Measurements from ENCODE around the gene CDC25C.

The CDC25C gene

GRCh38 chr5:138331449-138332368, at the start of gene CDC25C:
TSS of gene CDC25C (minus strand) at chr5:138331804. CDS start at chr5:138331180, 624 bp downstream.
- DNase-seq (ENCODE audit: low spot score): peak; percentile 100

GRCh38 chr5:138372653-138373052, 41.0 kb upstream of the CDC25C start:
- no peak for DNase-seq (ENCODE audit: low spot score)

DNA sequence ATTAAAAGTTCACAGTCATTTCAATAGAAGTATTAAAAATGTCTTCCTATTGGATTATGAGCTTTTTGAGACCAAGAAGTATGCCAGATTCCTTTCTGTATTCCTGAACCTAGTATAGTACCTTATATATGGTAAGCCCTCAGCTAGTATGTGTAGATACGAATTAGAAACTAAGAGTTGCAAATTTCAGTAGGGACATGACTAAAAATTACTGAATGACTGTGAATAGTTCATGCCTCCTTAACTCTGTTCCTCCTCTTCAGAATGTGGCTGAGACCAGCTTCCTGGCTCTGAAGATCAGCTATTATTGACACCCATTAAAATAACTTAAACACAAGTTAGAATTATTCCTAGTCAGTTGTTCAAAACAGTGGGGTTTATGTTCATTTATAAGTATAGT, 40.6 kb upstream of the CDC25C start:
- no peak for DNase-seq (ENCODE audit: low spot score)

DNA sequence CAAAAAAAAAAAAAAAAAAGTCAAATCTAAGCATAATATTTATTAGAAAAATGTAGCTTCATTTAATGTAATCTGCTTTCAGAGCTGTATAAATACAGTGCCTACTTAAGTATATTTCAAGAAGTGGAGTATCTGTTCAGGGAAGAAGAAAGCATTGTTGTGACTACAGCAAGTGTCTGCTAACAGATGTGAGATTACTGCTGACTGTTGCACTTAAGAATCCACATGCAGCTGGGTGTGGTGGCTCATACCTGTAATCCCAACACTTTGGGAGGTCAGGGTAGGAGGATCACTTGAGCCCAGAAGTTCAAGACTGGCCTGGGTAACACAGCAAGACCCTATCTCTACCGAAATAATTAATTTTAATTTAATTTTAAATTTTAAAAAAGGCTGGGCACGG, 39.9 kb upstream of the CDC25C start:
- no peak for DNase-seq (ENCODE audit: low spot score)

GRCh38 chr5:138370537-138370936, 38.9 kb upstream of the CDC25C start:
- no peak for DNase-seq (ENCODE audit: low spot score)

DNA sequence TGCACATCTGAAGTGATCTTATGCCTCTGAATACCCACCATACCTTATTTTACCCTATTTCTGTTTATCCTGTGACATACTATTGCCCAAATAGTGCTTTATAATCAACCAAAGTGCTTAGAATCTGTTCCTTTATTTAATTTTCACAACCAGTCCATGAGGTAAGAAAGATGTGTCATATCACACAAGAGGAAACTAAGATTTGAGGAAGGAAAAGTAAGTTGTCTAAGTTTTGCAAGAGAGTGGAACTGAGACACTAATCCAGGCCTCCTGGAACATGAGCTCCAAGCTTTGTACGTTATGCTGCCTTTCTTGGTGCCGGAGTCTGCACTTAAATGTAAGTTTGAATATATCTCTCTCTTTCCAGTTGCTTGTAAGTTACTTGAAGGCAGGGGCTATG, 38.1 kb upstream of the CDC25C start:
- DNase-seq (ENCODE audit: low spot score): peak; percentile 34

DNA sequence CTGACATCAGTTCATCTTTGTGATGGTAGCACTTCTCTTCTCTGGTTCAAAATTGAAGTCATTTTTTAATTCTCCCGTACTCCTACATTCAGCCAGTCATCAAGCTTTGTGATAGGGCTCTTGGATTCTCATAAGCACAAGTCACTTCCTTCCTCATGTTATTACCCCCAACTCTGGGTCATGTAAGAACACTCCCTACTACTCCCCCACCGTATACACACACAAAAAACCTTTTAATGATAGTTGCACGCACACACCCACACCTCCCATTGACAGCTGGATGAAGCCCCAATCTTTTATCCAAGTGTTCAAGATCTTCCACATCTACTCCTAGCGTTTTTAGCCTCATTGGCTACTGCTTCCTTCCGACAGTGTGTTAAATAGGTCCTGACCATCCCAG, 37.7 kb upstream of the CDC25C start:
- no peak for DNase-seq (ENCODE audit: low spot score)

DNA sequence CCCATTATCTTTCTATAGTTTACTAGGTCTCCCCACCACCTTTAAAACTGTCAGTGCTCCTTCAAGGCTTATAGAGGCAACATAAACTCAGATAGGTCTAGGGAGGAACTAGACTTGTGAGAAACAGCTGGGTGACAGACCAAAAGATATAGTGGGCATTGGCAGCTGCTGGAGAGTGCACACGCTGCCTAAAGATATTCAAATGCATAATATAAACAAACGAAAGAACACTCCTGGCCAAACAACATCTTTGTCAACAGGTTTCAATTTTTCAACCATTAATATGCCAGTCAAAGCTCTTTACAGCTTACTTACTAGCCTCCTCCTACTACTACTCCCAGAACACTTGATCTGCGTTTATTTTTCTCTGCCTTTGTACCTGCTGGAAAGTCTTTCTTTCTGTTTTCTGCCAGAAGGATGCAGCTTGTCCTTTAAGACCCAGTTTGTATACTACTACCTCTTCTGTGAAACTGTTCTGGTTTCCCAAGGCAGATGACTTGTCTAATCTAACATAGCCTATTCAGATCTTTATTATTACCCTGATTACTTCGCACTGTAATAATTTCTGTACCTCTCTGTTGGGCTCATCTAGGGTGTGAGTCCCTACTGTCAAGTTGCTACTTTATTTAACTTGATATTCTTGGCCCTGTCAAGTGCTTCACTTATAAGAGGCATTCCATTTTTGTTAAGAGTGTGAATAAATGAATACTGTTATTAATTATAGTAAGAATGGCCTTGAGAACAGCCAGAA, 35.2 kb upstream of the CDC25C start:
- DNase-seq (ENCODE audit: low spot score): no peak

DNA sequence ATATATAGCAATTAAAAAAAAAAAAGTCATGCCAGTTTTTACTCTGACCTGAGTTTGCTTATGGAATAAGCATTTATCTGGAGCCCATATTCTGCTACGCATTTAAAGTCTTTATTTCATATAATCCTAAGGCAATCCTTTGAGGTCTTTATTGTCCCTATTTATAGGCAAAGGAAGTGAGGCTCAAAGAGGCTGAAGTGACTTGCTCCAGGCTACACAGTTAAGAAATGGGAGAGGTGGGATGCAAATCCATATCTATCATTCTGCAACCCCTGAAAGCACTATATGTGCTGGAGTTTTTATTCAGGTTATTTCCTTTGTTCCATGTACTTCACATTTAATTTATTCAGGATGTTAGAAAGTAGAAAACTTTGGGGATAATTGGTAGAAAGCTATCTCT, 33.0 kb upstream of the CDC25C start:
- DNase-seq (ENCODE audit: low spot score): no peak

DNA sequence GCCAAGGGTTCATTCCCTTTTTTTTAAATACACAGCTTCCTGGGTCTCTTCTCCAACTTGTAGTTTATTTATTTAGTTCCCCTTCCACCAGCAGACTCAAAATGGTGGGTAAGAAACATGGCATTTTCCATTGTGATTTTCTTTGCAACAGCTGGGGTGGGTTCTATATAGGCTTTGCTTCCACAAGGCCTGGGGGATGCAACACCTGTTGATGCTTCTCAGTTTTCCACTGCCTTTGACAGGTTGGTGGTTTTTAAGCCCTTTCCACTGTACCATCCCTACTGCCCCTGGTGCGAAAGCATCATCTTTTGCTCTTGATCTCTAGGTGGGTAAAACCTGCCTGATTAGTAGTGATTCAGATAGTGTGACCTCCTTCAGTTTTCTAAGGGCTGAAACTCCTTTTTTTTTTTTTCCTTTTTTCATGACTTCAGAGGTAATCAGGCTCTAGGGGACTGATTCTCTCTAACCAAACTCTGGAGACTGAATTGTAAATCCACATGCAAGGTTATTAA, 29.4 kb upstream of the CDC25C start:
- no peak for DNase-seq (ENCODE audit: low spot score)

- no peak for DNase-seq (ENCODE audit: low spot score)
Measured at GRCh38 chr5:138359621-138360020, 28.0 kb upstream of the CDC25C start.

DNA sequence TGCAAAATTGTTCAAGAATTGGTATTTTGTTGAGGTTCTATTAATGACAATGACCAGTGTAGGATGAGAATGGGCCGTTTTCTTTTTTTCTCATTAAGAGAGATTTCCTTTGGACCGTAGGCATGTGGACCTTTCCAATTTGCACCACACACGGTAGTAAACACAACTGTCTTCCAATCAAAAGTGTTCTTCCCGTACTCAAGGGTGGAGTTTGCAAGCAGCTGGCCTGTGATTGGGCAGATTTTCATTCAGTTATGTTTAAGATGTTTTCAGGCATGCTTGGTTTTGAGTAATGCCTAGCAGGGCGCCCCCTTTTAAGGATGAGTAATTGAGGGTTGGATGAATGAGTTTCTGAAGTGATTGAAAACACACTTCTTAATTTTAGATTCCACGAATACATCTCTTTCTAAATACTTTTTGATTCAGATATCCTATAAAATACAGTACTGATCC, 23.3 kb upstream of the CDC25C start:
- peak; percentile 71 for DNase-seq (ENCODE audit: low spot score)

DNA sequence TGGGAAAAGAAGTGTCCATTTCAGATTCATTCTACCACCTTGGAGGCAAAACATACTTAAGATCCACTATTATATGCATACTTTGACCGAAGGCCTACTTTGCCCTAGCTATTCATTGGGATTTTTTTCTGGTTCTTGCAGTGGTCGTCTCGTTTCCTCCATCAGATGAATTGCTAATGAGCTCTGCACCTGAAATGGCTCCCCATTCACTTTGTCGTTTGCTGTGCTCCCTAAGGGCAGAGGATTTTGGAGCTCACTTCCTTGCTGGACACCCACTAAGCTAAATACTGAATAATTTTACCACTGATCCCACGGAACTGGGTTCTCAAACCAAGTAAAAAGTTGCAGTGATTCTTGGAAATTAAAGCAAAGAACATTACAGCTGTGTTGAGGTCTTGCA, 22.8 kb upstream of the CDC25C start:
- no peak for DNase-seq (ENCODE audit: low spot score)

- no peak for DNase-seq (ENCODE audit: low spot score)
Measured at GRCh38 chr5:138353560-138354080, 22.0 kb upstream of the CDC25C start.

- peak; percentile 62 for DNase-seq (ENCODE audit: low spot score)
Measured at GRCh38 chr5:138352722-138353559, 21.3 kb upstream of the CDC25C start.

GRCh38 chr5:138352071-138352721, 20.6 kb upstream of the CDC25C start, which contains the start of gene KDM3B:
TSS of gene KDM3B (plus strand) at chr5:138352685. CDS start at chr5:138352796, 111 bp downstream.
- DNase-seq (ENCODE audit: low spot score): peak; percentile 64

DNA sequence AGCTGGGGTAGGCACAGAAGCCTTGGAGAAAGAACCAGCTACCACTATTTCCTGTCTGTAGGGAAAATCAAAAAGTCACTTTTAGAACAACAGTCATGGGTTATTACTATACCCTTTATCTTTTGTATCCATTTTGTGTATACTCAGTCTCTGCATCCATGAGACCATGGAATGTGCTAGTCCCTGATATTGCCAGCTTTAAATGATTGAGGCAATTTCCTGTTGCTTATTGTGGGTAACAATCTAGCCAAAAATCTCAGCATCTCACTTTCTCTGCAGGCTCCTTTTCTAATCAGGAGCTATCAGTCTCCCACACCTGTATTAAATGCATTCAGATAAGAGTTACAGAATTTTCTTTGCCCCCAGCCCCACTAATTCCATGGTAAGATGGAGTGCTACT, 19.9 kb upstream of the CDC25C start:
- no peak for DNase-seq (ENCODE audit: low spot score)

- DNase-seq (ENCODE audit: low spot score): no peak
Measured at GRCh38 chr5:138351056-138351455, 19.5 kb upstream of the CDC25C start.

DNA sequence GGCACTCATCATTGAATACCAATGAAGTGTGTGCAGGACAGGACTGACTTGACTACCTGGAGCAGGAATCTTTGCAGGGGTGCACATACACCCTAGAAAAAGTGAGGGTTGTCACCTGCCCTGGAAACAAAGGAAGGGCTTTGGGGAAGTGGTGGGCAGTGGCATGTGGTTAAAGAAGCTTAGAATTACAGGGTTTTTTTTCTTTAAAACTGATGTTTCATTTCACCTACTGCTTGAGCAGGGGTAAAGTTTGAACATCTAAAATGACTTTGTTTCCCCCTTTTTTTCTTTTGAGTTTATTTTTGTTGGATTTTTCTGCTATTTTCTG, 18.9 kb upstream of the CDC25C start:
- DNase-seq (ENCODE audit: low spot score): no peak

DNA sequence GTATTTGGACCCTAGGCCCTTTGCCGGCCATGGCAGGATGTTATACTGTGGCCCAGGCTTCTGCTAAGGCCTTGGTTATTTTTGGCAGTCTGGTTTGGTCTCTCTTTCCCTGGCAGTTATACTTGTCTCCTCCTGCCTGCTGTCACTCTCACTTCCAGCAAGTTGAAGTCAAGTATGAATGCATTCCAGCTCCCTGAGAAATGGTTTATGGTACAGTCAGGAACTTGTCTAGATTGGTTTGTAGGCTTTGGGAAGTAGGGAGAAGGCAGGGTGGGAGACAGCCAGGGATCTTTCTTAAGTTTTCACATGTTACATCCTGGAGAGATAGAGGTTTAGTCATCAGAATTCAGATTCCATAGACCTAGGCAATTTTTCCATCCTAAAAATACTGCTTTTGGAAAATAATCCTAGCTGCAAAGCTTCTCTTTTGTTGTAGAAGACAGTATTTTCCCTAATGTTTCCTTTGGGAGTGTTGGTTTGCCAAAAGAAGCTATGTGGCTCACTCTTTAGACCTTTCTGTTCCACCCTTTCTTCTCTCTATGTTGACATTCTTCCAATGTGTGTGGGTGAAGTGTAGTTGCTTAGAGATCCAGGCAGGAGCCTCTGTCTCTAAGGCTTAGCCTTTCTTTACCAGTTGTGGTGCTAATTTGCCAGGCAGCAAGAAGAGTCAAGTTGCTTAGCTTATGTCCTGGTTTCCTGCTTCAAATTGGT, 18.4 kb upstream of the CDC25C start:
- no peak for DNase-seq (ENCODE audit: low spot score)

GRCh38 chr5:138346889-138347288, 15.3 kb upstream of the CDC25C start:
- DNase-seq (ENCODE audit: low spot score): no peak

Data from Ammon's horn (tissue), 1 donor.